GM12878 (cell line): ENCODE data around the gene ANKRD60. TPM values are rescaled to one million over a fixed set of nuclear protein-coding genes. Genes with fewer than 3 reads are reported as not detected.

ENCODE experiments used
- CEBPB ChIP-seq, 2 experiments: fragments of 150-350 bp in 1 of 2; IDR thresholded peaks; 2 replicates each; pipeline ENCODE4 v1.6.1; 2012 to 2014; ENCODE audit warnings: low read depth in 2 of 2, low read length in 2 of 2, borderline replicate concordance in 1 of 2, inconsistent platforms in 1 of 2
- CHD2 ChIP-seq: IDR thresholded peaks from 2 replicates; pipeline ENCODE4 v1.6.1; 2011; ENCODE audit warnings: low read depth, low read length, improper control_type of control experiment, borderline replicate concordance
- CHD4 ChIP-seq: fragments of 200-600 bp; sonication (generic); IDR thresholded peaks from 2 replicates; pipeline ENCODE4 v1.6.1; 2016; ENCODE audit warnings: mild to moderate bottlenecking
- EP300 ChIP-seq, 2 experiments: fragments of 150-350 bp in 1 of 2; IDR thresholded peaks; 2 replicates each; pipeline ENCODE4 v1.6.1; 2011 to 2012; ENCODE audit warnings: low read depth in 2 of 2, low read length in 2 of 2, borderline replicate concordance in 1 of 2, improper control_type of control experiment in 1 of 2, inconsistent platforms in 1 of 2; ENCODE audit not compliant: control insufficient read depth in 1 of 2
- ETV6 ChIP-seq, 2 experiments: fragments of 450-650 bp in 1 of 2; IDR thresholded peaks in 1 of 2; conservative IDR thresholded peaks in 1 of 2; 2 replicates each; pipeline ENCODE4 v1.6.1; 2014; ENCODE audit warnings: antibody characterized with exemption in 1 of 2, borderline replicate concordance in 1 of 2, low read depth in 1 of 2, mild to moderate bottlenecking in 1 of 2, moderate library complexity in 1 of 2
- FOXM1 ChIP-seq: IDR thresholded peaks from 2 replicates; pipeline ENCODE4 v1.6.1; 2012; ENCODE audit warnings: low read depth, mild to moderate bottlenecking, inconsistent platforms, low read length, moderate library complexity
- HCFC1 ChIP-seq: fragments of 150-350 bp; IDR thresholded peaks from 2 replicates; pipeline ENCODE4 v1.6.1; 2014; ENCODE audit warnings: low read length
- KAT2A ChIP-seq: conservative IDR thresholded peaks from 2 replicates; pipeline ENCODE4 v1.6.1; 2011; ENCODE audit warnings: low read depth, low read length; ENCODE audit not compliant: control insufficient read depth
- NRF1 ChIP-seq: conservative IDR thresholded peaks from 2 replicates; pipeline ENCODE4 v1.6.1; 2011; ENCODE audit warnings: mild to moderate bottlenecking, low read depth, low read length, improper control_type of control experiment
- PML ChIP-seq: IDR thresholded peaks from 2 replicates; pipeline ENCODE4 v1.6.1; 2012; ENCODE audit warnings: low read length, inconsistent platforms
- RB1 ChIP-seq: fragments of 450-650 bp; formaldehyde crosslinking; IDR thresholded peaks from 2 replicates; pipeline ENCODE4 v1.6.1; 2017; ENCODE audit warnings: mild to moderate bottlenecking, borderline replicate concordance
- RUNX3 ChIP-seq: IDR thresholded peaks from 2 replicates; pipeline ENCODE4 v1.6.1; 2012; ENCODE audit warnings: low read length, inconsistent platforms
- SIX5 ChIP-seq: IDR thresholded peaks from 2 replicates; pipeline ENCODE4 v1.6.1; 2011; ENCODE audit warnings: mild to moderate bottlenecking, low read depth, low read length, moderate library complexity; ENCODE audit not compliant: severe bottlenecking
- SPI1 ChIP-seq: IDR thresholded peaks from 2 replicates; pipeline ENCODE4 v1.6.1; 2011; ENCODE audit warnings: low read depth, mild to moderate bottlenecking, low read length, moderate library complexity, borderline replicate concordance; ENCODE audit not compliant: insufficient read depth
- SRF ChIP-seq, 2 experiments: IDR thresholded peaks; 2 replicates each; pipeline ENCODE4 v1.6.1; 2011; ENCODE audit warnings: low read depth in 2 of 2, low read length in 2 of 2, mild to moderate bottlenecking in 1 of 2, moderate library complexity in 1 of 2
- TARDBP ChIP-seq: IDR thresholded peaks from 2 replicates; pipeline ENCODE4 v1.6.1; 2016; ENCODE audit warnings: borderline replicate concordance
- TCF12 ChIP-seq: IDR thresholded peaks from 2 replicates; pipeline ENCODE4 v1.6.1; 2011; ENCODE audit warnings: low read depth, mild to moderate bottlenecking, low read length
- TCF7 ChIP-seq: IDR thresholded peaks from 2 replicates; pipeline ENCODE4 v1.6.1; 2014; ENCODE audit warnings: antibody characterized with exemption, borderline replicate concordance
- ZBED1 ChIP-seq: IDR thresholded peaks from 2 replicates; pipeline ENCODE4 v1.6.1; 2016; ENCODE audit warnings: borderline replicate concordance
- ZNF274 ChIP-seq: IDR thresholded peaks from one replicate; pipeline ENCODE4 v1.8.0; 2011; ENCODE audit not compliant: insufficient read length, insufficient read depth
- polyA plus RNA-seq, 11 experiments: library from polyadenylated mRNA; depleted of rRNA in 4 of 11; unstranded in 6 of 11; stranded (reverse) in 5 of 11; fragments of >200 nt; fragmentation: Nextera tagmentation in 4 of 11; fragmentation: Illumina TruSeq in 1 of 11; extraction: Ambion mirVana in 4 of 11; extraction: Trizol in 1 of 11; gene quantifications; 1 replicate in 1 of 11; 2 replicates in 10 of 11; pipeline versions ENCODE4 v1.2.1 to v1.2.3, GENCODE V29; 2011 to 2016; ENCODE audit warnings: inconsistent platforms in 2 of 11, missing spikeins in 2 of 11, low read depth in 1 of 11
- total RNA-seq, 4 experiments: library from RNA; depleted of rRNA in 3 of 4; stranded (reverse); fragments of >200 nt in 3 of 4; fragmentation: Illumina TruSeq in 1 of 4; extraction: Trizol in 1 of 4; gene quantifications; 2 replicates each; pipeline versions ENCODE4 v1.2.1 to v1.2.3, GENCODE V29; 2013 to 2021
- TF ChIP-seq, protein P1 (sequence below): fragments of 450-650 bp; conservative IDR thresholded peaks from 2 replicates; pipeline ENCODE4 v1.6.1; 2017; ENCODE audit warnings: mild to moderate bottlenecking, moderate library complexity
- TF ChIP-seq, protein P2 (sequence below), 3 experiments: IDR thresholded peaks in 2 of 3; conservative IDR thresholded peaks in 1 of 3; 2 replicates each; pipeline ENCODE4 v1.5.1; 2011; ENCODE audit warnings: low read depth in 3 of 3, low read length in 3 of 3, mild to moderate bottlenecking in 3 of 3, control low read depth in 2 of 3, moderate library complexity in 2 of 3, inconsistent platforms in 1 of 3, mixed read lengths in 1 of 3; ENCODE audit not compliant: control insufficient read depth in 2 of 3, insufficient read depth in 1 of 3; ENCODE audit errors: extremely low read depth in 1 of 3
- TF ChIP-seq, protein P3 (sequence below): fragments of 450-650 bp; formaldehyde crosslinking; IDR thresholded peaks from 2 replicates; pipeline ENCODE4 v1.5.0; 2022; ENCODE audit warnings: mild to moderate bottlenecking, missing genetic modification characterization

The ANKRD60 gene
- total and polyA plus RNA-seq, 10 of the 15 experiments (the other 5 are each of a cell fraction or from before 2014, with no cell fraction given) = not detected

DNA sequence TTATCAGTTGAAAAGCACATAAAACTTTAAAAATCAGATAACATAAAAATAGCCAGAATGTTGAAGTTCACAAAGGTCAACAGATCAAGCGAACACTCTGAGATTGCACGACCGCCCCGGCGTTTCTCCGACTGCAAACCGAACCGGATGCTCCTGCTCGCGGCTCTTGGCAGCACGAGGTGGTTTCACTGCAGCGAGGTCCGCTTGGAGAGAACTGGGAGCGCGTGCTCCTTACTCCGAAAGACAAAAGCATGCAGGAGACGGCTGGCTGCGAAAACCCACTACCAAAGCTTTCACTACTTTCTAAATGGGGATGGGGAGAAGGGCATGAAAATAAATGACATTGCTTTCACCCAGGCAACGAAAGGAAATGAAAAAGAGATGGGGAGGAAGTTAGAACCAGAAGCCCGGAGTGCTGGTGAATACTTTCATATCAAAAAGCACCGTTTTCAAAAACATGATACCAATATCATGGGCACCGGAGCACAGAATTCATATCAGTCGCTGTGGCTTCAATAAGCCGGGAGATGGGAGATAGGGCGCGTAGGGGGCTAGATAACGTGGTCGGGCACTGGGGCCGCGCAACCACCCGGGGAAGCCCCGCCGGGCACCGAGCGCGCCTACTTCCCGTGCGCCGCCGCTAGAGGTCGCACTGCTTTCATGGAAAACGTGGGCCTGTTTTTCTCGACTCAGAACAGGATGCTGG, 8.3 kb upstream of the ANKRD60 start (continued):
- no peak for TF ChIP-seq TARDBP
- peak in 1 of 2 experiments; percentile 57; a peak in 1 of 4 replicates for TF ChIP-seq ETV6 (conservative IDR thresholded peaks at IDR 0.05 in 1 of 2, IDR thresholded peaks at IDR 0.05 in 1 of 2; ENCODE audit: borderline replicate concordance in 1 of 2, low read depth in 1 of 2)
- TF ChIP-seq, protein P1, sequence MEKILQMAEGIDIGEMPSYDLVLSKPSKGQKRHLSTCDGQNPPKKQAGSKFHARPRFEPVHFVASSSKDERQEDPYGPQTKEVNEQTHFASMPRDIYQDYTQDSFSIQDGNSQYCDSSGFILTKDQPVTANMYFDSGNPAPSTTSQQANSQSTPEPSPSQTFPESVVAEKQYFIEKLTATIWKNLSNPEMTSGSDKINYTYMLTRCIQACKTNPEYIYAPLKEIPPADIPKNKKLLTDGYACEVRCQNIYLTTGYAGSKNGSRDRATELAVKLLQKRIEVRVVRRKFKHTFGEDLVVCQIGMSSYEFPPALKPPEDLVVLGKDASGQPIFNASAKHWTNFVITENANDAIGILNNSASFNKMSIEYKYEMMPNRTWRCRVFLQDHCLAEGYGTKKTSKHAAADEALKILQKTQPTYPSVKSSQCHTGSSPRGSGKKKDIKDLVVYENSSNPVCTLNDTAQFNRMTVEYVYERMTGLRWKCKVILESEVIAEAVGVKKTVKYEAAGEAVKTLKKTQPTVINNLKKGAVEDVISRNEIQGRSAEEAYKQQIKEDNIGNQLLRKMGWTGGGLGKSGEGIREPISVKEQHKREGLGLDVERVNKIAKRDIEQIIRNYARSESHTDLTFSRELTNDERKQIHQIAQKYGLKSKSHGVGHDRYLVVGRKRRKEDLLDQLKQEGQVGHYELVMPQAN = 0 out of 2 replicates have a peak, but pooled peaks have one; percentile 29
- TF ChIP-seq CHD4 = no peak
- 0 out of 2 replicates have a peak, but pooled peaks have one; percentile 6 for TF ChIP-seq CHD2
- TF ChIP-seq, protein P2, sequence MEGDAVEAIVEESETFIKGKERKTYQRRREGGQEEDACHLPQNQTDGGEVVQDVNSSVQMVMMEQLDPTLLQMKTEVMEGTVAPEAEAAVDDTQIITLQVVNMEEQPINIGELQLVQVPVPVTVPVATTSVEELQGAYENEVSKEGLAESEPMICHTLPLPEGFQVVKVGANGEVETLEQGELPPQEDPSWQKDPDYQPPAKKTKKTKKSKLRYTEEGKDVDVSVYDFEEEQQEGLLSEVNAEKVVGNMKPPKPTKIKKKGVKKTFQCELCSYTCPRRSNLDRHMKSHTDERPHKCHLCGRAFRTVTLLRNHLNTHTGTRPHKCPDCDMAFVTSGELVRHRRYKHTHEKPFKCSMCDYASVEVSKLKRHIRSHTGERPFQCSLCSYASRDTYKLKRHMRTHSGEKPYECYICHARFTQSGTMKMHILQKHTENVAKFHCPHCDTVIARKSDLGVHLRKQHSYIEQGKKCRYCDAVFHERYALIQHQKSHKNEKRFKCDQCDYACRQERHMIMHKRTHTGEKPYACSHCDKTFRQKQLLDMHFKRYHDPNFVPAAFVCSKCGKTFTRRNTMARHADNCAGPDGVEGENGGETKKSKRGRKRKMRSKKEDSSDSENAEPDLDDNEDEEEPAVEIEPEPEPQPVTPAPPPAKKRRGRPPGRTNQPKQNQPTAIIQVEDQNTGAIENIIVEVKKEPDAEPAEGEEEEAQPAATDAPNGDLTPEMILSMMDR (IDR thresholded peaks at IDR 0.05 in 2 of 3, conservative IDR thresholded peaks at IDR 0.05 in 1 of 3; ENCODE audit: control insufficient read depth in 2 of 3, extremely low read depth in 1 of 3, insufficient read depth in 1 of 3, low read depth in 3 of 3, low read length in 3 of 3) = peak; percentile 95 to 96 (median 95)
- TF ChIP-seq RUNX3 = peak; percentile 45
- no peak for TF ChIP-seq ZNF274
- no peak for TF ChIP-seq NRF1
- no peak for TF ChIP-seq HCFC1
- no peak for TF ChIP-seq CEBPB (IDR thresholded peaks at IDR 0.05; ENCODE audit: borderline replicate concordance in 1 of 2, low read depth in 2 of 2, low read length in 2 of 2)
- 0 out of 2 replicates have a peak, but pooled peaks have one; percentile 35 for TF ChIP-seq TCF12
- TF ChIP-seq, protein P3, sequence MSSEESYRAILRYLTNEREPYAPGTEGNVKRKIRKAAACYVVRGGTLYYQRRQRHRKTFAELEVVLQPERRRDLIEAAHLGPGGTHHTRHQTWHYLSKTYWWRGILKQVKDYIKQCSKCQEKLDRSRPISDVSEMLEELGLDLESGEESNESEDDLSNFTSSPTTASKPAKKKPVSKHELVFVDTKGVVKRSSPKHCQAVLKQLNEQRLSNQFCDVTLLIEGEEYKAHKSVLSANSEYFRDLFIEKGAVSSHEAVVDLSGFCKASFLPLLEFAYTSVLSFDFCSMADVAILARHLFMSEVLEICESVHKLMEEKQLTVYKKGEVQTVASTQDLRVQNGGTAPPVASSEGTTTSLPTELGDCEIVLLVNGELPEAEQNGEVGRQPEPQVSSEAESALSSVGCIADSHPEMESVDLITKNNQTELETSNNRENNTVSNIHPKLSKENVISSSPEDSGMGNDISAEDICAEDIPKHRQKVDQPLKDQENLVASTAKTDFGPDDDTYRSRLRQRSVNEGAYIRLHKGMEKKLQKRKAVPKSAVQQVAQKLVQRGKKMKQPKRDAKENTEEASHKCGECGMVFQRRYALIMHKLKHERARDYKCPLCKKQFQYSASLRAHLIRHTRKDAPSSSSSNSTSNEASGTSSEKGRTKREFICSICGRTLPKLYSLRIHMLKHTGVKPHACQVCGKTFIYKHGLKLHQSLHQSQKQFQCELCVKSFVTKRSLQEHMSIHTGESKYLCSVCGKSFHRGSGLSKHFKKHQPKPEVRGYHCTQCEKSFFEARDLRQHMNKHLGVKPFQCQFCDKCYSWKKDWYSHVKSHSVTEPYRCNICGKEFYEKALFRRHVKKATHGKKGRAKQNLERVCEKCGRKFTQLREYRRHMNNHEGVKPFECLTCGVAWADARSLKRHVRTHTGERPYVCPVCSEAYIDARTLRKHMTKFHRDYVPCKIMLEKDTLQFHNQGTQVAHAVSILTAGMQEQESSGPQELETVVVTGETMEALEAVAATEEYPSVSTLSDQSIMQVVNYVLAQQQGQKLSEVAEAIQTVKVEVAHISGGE = no peak
- no peak for TF ChIP-seq ZBED1
- no peak for TF ChIP-seq SPI1
- TF ChIP-seq EP300 (IDR thresholded peaks at IDR 0.05; ENCODE audit: borderline replicate concordance in 1 of 2, control insufficient read depth in 1 of 2, low read depth in 2 of 2, low read length in 2 of 2) = no peak
- TF ChIP-seq PML = no peak
- TF ChIP-seq KAT2A = no peak
- no peak for TF ChIP-seq SIX5
- TF ChIP-seq TCF7 = no peak
- TF ChIP-seq RB1 = no peak; the same call in 1 of the 2 replicates
- peak; percentile 37; the same call in 1 of the 2 replicates for TF ChIP-seq FOXM1
- TF ChIP-seq SRF (IDR thresholded peaks at IDR 0.05; ENCODE audit: low read depth in 2 of 2, low read length in 2 of 2) = no peak
